Glutamatergic neuron (in vitro differentiated cells): Measurements from ENCODE around the gene PROC. TPM values are rescaled to one million over a fixed set of nuclear protein-coding genes. Genes with fewer than 3 reads are reported as not detected.

Experiments used
- DNase-seq: peaks from one replicate; pipeline ENCODE4 v3.0.0; 2022
- H3K27ac Mint-ChIP-seq: one replicate; pipeline ENCODE4 v1.8.0; 2020; ENCODE audit warnings: mild to moderate bottlenecking, mixed read lengths, inconsistent platforms; ENCODE audit not compliant: unreplicated experiment
- H3K27me3 Mint-ChIP-seq: one replicate; pipeline ENCODE4 v1.8.0; 2020; ENCODE audit warnings: mild to moderate bottlenecking, moderate library complexity, mixed read lengths, inconsistent platforms; ENCODE audit not compliant: unreplicated experiment
- H3K36me3 Mint-ChIP-seq: one replicate; pipeline ENCODE4 v1.8.0; 2020; ENCODE audit warnings: mild to moderate bottlenecking, mixed read lengths, inconsistent platforms; ENCODE audit not compliant: unreplicated experiment
- H3K4me1 Mint-ChIP-seq: one replicate; pipeline ENCODE4 v1.8.0; 2020; ENCODE audit warnings: mild to moderate bottlenecking, low read depth, mixed read lengths, inconsistent platforms; ENCODE audit not compliant: unreplicated experiment
- H3K4me3 Mint-ChIP-seq: one replicate; pipeline ENCODE4 v1.8.0; 2020; ENCODE audit warnings: mild to moderate bottlenecking, mixed read lengths, inconsistent platforms; ENCODE audit not compliant: unreplicated experiment
- H3K9me3 Mint-ChIP-seq: one replicate; pipeline ENCODE4 v1.8.0; 2020; ENCODE audit warnings: mild to moderate bottlenecking, moderate library complexity, mixed read lengths, inconsistent platforms; ENCODE audit not compliant: unreplicated experiment
- total RNA-seq: library from RNA; stranded (reverse); fragmentation: NEBNext Ultra II Directional; extraction: Animal tissue kit (Norgen Biotek cat#: 25700); gene quantifications from one replicate; pipeline ENCODE4 v1.2.1, GENCODE V29; 2021; ENCODE audit not compliant: unreplicated experiment
- TF ChIP-seq, protein P1 (sequence below): fragments of 200-600 bp; sonication (generic); IDR thresholded peaks from one replicate; pipeline ENCODE4 v1.5.0; 2021; ENCODE audit not compliant: partially characterized antibody, unreplicated experiment

PROC gene
- total RNA-seq, 1 donor from 2014 or later, result not detected

DNA sequence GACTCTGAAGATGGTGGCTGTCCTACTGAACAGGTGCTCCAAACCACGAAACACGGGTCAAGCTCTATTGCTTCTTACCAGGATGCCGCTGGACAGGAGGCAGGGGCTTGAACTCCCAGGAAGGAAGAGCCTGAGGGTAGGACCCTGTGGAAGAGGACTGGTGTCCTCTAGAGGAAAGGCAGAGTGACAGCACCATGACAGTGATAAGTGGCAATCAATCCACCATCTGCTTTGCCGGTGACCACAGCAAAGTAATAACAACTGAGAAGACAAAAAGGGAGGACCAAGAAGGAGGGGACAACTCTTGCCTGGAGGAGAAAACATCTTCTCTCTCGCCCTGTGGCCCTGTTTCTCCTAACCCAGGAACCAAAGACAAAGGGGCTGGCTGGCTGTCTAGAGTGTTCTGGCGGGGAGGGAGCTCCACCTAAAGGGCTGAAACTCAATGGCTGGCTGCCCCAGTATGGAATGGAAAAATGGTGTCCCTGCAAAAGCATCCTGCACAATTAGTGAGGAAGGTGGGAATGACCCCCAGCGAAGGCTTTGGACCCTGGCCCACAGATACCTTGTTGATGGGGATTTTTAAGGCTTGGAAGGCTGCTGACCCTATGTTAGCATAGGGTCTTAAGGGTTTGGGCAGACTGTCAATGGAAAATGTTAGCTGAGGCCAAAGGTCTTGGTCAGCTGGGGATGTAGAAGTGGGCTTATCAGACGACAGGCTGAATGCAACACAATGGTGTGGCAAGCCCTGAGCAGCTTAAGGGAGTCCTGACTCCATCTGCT is 35.4 kb downstream of the PROC start:
- DNase-seq, result no peak
- TF ChIP-seq, protein P1, sequence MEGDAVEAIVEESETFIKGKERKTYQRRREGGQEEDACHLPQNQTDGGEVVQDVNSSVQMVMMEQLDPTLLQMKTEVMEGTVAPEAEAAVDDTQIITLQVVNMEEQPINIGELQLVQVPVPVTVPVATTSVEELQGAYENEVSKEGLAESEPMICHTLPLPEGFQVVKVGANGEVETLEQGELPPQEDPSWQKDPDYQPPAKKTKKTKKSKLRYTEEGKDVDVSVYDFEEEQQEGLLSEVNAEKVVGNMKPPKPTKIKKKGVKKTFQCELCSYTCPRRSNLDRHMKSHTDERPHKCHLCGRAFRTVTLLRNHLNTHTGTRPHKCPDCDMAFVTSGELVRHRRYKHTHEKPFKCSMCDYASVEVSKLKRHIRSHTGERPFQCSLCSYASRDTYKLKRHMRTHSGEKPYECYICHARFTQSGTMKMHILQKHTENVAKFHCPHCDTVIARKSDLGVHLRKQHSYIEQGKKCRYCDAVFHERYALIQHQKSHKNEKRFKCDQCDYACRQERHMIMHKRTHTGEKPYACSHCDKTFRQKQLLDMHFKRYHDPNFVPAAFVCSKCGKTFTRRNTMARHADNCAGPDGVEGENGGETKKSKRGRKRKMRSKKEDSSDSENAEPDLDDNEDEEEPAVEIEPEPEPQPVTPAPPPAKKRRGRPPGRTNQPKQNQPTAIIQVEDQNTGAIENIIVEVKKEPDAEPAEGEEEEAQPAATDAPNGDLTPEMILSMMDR, result no peak

DNA sequence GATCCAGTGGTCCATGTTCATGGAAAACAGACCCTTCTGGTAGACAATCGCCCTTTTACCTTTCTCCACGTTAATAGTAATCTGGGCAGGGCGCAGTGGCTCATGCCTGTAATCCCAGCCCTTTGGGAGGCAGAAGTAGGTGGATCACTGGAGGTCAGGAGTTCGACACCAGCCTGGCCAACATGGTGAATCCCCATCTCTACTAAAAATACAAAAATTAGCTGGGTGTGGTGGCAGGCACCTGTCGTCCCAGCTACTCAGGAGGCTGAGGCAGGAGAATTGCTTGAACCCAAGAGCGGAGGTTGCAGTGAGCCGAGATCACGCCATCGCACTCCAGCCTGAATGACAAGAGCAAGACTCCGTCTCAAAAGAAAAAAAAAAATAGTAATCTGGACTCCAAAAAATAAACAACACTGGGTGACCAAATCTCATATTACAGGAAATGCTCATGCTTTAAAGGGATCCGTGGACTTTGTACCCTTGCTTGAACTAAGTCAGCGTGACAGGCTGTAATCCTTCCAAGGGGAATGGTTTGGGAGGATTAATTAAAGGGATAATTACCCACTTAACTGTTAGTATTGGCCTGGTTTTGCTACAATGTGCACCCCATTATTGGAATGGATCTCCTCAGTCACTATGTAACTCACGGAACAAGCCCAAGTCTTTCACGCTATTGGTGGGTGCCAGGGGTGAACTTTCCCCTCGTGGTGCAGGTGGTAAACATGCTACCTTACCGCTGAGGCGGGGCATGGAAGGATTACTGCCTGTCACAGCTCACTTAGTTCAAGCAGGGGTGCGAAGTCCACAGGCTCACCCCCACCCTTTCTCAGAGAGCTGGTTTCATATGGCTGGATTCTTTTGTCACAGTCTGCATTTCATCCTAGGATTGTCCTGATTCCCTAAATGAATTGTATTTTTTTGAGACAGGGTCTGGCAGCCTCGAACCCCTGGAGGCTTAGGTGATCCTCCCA is 36.7 kb downstream of the PROC start:
- no peak overlapping the region for H3K4me3 Mint-ChIP-seq
- H3K4me1 Mint-ChIP-seq, result peaks cover 7% of the 10 kb centered on the region
- H3K27me3 Mint-ChIP-seq, result peaks cover 2% of the 10 kb centered on the region
- TF ChIP-seq, protein P1, result no peak
- no peaks in the 10 kb centered on the region for H3K9me3 Mint-ChIP-seq
- no peak overlapping the region for H3K27ac Mint-ChIP-seq
- DNase-seq, result no peak
- no peaks in the 10 kb centered on the region for H3K36me3 Mint-ChIP-seq

More for the DNA sequence above, 35.4 kb downstream of the PROC start:
- Mint-ChIP-seq H3K27ac (no peak overlapping the region), H3K9me3 (no peaks in the 10 kb centered on the region), H3K4me3 (no peak overlapping the region), H3K27me3 (peaks cover 2% of the 10 kb centered on the region), H3K4me1 (peaks cover 7% of the 10 kb centered on the region), H3K36me3 (no peaks in the 10 kb centered on the region)

DNA sequence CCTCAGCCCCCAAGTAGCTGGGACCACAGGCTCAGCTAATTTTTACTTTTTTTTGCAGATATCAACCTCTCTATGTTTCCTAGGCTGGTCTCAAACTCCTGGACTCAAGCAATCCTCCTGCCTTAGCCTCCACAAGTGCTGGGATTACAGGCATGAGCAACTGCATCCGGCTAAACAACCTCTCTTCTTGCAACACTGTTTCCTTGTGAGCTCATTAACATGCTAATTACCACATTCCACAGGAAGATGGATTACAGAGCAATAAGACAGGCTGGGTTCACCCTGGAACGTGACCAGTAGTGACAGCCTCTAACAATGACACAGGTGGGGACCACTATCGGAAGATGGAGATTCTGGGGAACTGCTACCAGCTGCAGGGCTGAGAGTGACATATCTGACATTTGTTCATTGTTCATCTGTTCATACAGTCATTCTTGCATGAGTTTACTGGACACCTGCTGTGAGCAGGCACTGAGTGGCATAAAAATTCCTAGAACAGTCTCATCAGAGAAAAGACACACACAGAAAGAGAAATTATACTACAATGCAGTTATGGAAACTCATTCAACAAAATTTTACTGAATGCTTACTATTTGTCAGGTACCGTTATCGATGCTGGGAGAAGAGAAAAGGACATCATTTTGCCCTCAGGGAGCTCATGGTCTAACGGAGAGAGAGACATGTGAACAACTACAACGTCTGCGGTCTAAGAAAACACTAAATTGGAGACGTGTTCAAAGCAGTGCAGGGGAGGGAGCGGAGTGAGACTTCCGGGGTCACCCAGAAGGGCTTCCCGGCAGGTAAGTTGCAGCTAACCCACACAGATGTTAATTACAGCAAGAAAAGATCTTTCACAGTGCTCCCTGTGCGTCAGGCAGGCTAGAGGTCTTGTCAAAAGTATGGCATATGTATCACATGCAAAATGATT is 37.6 kb downstream of the PROC start:
- peaks cover 7% of the 10 kb centered on the region for H3K4me1 Mint-ChIP-seq
- H3K27me3 Mint-ChIP-seq, result peaks cover 2% of the 10 kb centered on the region
- no peak for DNase-seq
- no peaks in the 10 kb centered on the region for H3K9me3 Mint-ChIP-seq
- H3K4me3 Mint-ChIP-seq, result no peak overlapping the region
- TF ChIP-seq, protein P1, result no peak
- no peaks in the 10 kb centered on the region for H3K36me3 Mint-ChIP-seq
- no peak overlapping the region for H3K27ac Mint-ChIP-seq

DNA sequence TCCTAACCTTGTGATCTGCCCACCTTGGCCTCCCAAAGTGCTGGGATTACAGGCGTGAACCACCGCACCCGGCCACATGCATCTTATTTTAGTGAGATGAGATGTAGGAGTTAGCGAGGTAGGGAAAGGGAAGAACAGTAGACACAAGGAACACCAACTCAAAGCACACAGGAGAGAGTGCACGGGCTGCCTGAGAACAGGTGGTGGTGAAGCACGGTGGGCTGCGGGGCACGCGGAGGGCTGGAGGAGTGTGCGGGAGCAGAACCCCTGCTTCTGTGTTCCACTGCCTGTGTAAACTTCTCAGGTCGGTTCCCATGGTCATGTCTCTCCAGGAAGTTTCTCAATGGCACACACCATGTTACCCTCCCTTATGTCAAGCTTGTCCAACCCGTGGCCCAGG is 38.7 kb downstream of the PROC start:
- Mint-ChIP-seq H3K4me3 (no peak overlapping the region), H3K36me3 (no peaks in the 10 kb centered on the region), H3K9me3 (no peaks in the 10 kb centered on the region), H3K27me3 (peaks cover 2% of the 10 kb centered on the region), H3K27ac (no peak overlapping the region), H3K4me1 (peaks cover 7% of the 10 kb centered on the region)
- DNase-seq, result no peak
- TF ChIP-seq, protein P1, result no peak
